SW 1271 (cell line): ENCODE measurements around the gene PIGW.

Source experiments
- DNase-seq, 2 experiments: peaks; one replicate each; lab custom pipeline; 2025; lab: John Stamatoyannopoulos, UW

The PIGW gene

DNA sequence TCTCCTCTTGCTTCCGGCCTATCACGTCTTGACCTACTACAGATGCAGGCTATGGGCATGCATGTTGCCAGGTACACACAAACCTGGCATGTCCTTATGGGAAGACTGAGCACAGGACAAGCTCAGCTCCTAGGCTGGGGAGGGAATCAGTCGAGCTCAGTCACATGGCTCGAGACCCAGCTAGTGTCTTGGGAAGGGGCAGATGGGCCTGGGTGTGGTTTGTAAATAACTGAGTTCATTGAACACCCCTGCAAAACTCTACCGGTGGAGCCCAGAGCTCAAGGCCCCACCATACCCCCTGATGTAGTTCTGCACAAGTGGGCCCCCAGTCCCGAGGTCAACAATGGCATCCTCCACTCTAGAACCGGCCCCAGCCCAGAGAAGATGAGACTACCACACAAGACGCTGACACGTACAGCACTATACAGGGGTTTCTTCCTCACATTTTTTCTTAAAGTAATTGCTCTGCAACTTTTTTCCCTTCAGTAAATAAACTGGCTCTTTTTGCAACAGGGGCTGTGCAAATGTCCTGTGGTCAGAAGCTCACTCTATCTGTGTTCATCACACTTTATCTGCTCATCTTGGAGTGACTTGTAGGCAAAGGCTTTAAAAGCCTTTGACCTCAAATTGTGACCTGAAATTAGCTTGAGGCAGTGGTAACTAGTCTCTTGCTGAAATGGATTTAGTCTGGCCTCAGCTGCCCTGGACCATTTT lies 25.4 kb upstream of the PIGW start:
- no peak for DNase-seq

GRCh38 chr17:36510636-36511035 lies 24.2 kb upstream of the PIGW start:
- no peak for DNase-seq

- DNase-seq, result no peak
Observed at GRCh38 chr17:36511216-36511615, 23.6 kb upstream of the PIGW start.

DNA sequence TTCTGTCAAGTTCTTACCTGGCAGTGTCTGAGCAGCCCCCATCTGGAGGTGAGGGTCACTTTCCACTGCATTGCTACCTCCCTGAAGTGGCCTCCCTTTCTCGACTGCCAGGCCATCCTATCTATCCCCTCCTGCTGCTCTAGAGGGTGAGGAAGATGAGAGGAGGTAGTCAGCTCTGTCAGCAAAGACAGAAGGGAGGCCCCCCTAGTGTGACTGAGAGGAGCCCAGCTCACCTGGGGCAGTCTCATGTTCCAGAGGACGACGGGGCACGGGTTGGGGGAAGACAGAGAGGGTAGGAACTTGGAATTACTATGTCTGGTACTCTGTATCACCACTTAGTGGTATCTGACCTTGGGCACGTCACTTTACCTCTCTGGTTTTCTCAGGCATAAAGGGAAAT lies 22.1 kb upstream of the PIGW start:
- no peak for DNase-seq

DNA sequence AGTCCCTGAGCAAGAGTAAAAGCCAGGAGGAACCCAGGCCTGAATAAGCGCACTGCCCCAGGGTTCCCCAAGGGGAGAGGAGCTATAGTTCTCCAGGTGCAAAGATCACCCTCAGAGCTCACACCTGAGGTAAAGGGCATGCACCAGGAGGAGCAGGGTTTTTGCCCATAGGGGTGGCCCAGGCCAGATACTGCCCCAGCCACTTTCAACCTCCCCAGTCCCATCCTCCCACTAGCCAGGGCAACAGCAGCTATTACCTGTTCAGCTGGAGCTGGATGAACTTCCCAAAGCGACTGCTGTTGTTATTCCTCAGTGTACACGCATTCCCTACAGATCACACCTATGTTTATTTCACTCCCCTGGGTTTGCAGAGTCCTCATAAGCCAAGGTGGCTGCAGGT lies 19.9 kb upstream of the PIGW start:
- DNase-seq, result no peak

- no peak for DNase-seq
Observed at GRCh38 chr17:36515837-36516236, 18.9 kb upstream of the PIGW start.

- DNase-seq, result no peak
Observed at GRCh38 chr17:36523113-36523512, 11.7 kb upstream of the PIGW start.

DNA sequence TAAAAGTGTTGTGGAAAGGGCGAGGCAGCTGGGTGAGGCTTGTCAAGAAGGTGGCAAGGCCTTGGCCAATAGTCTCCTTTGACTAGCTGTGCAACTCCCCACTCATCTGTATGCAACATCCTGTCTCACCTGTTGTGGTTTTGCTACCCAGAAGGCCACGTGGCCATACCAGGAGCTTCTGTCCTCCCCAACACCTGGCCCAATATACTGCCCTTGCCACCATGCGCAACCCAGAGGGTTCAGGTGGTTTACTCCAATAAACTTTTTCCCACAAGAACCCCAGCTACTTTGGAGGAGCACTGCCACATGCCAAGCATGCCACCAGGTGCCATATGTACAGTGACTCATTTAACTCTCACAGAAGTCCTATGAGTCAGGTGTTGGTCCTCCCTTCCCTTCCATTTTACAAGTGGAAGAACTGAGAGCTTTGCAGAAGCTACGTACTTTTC lies 10.3 kb upstream of the PIGW start:
- DNase-seq, result no peak

DNA sequence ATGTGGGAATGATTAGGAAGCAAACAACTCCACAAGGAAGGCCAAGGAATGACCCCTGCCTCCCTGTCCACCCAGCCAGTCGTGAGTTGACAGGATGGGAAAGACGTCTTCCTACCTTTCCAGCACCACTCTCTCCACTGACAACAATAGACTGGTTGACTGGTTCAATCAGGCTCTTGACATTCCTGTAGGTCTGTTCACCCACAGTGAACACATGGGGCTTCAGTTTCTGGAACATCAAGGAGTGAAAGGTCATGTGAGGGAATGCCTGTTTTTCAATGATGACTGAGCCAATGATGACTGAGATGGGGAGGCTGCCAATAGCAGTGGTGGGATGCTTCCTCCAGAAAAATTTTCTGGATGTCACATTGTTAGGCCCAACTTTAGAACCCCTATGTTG lies 9.7 kb upstream of the PIGW start:
- no peak for DNase-seq

GRCh38 chr17:36525888-36526287 lies 8.9 kb upstream of the PIGW start:
- no peak for DNase-seq

DNA sequence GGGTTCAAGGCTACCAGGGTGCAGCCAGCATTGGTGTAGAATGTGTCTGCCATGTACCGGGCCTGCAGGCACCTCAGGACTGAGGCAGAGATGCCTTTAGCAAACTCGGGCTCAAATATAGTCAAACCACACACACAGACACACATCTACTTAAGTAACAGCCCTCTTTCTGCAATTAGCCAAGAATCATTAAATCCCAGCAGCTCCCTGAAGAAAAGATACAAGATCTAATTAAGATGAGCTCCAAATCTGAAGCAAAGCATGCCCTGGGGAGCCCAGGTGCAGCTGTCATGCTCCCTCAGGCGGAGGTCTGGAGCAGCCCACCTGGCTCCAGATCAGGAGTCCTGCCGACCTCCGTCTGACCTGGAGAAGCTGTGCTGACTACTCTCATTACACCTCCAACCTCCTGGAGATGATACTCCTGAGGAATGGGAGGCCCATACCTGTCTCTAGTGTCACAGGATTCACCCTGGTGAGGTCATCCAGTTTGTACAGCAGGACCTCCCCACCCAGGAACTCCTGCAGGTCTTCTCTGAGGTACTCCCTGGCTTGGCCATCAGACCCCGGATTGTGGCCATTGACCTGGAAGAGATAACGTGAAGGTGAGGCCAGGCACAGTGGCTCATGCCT lies 7.1 kb upstream of the PIGW start:
- no peak for DNase-seq

DNA sequence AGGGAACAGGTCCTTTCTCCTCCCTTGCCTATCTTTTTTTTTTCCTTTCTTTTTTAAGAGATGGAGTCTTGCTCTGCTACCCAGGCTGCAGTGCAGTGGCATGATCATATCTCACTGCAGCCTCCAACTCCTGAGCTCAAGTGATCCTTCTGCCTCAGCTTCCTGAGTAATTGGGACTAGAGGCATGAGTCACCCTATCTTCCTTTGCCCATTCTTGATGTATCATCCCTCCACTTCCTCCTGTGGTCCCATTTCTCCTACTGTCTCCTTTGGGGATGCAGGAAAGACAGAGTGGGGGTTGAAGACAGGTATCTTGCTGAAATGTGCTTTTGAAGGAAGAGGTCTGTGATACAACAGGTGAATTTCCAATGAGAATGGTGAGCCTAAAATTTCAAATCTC lies 5.7 kb upstream of the PIGW start:
- peak in 1 of 2 experiments; percentile 29 for DNase-seq

- DNase-seq, result no peak
Observed at GRCh38 chr17:36532435-36532975, 2.3 kb upstream of the PIGW start.

DNA sequence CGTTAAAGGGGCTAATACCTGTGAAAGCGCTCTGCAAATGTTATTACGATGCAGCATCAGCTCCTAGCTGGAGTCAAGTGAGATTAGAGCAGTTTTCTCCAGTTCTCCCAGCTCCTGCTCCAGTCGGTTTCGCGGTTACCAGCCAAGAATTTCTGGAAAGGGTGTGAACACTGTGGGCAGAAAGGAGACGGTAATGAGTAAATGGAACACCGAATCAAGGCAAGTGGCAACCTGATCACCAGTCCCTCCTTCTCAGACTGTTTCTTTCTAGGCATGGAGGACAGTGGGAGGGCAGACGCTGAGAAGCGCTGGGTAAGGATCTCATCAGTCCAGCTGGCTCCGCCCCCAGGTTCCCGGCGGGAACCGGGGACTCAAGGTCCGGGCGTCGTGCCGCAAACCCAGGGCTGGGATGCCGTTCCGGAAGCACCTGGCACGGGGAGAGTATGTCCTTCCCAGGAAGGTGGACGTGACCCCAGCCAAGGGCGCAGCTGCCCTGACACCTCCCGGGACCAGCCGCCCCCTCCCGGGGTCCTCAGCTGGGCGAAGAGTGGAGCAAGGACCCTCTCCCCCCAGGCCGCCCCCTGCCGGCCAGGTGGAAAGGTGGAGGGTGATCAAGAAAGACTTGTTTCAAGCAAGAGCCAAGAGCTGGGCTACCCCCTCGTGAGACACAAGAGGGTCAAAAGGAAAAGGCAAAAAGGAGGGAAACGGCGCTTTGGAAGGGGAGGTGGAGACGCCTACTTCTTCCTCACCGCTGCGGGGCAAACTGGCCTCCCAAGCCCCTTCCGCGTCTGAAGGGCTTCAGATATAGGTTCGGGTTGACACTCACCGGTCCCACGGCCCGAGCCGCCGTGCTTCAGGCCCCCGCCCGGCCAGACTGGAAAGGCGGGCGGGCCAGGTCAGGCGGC lies 600 bp upstream of the PIGW start:
- DNase-seq, result peak; percentile 62 to 78

DNA sequence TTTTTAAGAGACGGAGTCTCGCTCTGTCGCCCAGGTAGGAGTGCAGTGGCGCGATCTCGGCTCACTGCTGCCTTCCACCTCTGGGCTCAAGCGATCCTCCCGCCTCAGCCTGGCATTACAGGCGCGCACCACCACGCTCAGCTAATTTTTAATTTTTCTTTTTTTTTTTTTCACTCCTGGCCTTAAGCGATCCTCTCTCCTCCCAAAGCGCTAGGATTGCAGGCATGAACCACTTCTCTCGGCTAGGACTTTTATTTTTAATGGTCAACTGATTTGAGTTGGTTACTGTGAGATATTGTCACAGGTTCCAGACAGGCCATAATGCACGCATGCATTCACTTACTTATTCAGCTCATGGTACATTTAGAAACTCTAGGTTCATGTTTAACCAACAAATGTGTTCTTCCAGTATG lies 888 bp downstream of the PIGW start:
- DNase-seq, result no peak

GRCh38 chr17:36540696-36541095 lies 5.9 kb downstream of the PIGW start:
- no peak for DNase-seq

DNA sequence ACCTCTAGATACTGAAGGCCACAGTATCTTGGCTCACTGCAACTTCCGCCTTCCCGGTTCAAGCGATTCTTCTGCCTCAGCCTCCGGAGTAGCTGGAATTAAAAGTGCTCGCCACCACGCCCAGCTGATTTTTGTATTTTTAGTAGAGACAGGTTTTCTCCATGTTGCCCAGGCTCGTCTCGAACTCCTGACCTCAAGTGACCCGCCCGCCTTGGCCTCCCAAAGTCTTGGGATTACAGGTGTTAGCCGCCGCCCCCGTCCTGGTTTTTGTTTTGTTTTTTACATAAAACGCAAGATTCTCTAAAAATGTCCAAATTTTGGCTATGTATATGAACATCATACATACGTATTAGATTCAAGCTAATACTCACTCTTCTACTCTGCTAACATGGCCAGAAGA lies 8.0 kb downstream of the PIGW start:
- no peak for DNase-seq

DNA sequence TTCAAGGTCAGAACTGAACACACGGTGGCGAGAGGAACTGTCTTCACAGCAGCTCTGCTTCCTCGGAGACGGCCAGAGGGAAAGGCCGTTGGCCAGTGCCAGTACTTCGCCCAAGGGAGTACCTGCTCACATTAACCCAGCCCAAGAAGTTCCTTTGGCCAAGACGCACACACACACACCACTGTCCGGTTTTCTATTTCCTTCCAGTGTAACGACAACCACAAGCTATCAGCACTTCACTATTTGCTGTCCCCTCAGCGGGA lies 9.2 kb downstream of the PIGW start:
- peak in 1 of 2 experiments; percentile 68 for DNase-seq

DNA sequence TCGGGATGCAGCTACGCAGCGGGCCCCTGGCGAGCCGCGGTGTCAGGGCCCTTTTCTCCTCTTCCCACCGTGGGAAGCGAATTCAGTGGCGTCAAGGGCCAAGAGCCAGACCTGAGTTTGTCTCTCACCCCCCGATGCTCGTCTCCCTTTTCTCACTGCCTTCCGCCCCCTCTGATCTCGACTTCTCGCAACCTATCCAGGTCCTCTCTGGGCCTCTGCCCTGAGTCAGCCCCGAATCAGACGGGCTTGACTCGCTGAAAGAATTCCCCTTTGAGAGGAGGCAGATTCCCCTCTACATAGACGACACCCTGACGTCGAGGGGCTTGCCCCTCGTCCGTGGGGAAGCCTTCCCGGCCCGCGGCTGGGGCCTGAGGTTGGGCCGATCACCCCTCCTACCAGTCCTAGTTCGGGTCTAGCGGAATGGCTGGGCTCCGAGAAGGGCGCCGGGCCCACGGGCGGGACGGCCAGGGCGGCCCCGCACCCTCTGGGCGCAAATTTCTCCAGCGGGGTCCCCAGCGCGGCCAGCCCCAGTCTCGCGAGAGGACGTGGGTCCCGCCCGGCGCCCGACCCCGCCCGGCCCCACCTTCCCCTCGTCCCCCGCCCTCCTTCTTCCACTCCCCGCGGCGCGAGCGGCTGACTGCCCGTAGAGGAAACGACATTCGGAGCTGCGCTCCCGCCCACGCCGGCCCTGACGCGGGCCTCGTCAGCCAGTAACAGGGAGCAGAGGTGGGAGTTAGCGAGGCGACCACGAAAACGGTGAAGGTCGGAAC lies 9.7 kb downstream of the PIGW start, which contains the start of gene GGNBP2:
Gene GGNBP2, plus strand, starts transcription at position 613 of the 770 bp plus-strand sequence. CDS start 806 bp downstream, outside the sequence.
- DNase-seq, result peak; percentile 68 to 79

DNA sequence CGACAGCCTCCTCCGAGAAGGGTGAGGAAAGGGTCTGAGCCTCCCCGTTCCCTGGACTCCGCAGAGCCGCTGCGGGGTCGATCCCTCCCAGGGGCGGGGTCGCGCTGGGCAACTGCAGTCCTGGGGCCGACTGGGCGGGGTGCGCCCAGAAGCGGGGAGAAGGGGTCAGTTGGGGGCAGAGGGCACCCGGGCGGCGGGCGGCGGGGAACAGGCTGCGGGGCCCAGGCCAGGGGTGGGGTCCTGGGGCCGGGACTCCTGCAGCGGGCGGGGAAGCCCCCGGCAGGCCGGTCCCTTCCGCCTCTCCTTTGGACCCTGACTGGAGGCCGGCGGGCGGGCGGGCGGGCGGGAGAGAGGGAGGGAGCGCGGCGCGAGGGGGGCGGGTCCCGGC lies 10.3 kb downstream of the PIGW start:
- DNase-seq, result peak; percentile 68 to 79

DNA sequence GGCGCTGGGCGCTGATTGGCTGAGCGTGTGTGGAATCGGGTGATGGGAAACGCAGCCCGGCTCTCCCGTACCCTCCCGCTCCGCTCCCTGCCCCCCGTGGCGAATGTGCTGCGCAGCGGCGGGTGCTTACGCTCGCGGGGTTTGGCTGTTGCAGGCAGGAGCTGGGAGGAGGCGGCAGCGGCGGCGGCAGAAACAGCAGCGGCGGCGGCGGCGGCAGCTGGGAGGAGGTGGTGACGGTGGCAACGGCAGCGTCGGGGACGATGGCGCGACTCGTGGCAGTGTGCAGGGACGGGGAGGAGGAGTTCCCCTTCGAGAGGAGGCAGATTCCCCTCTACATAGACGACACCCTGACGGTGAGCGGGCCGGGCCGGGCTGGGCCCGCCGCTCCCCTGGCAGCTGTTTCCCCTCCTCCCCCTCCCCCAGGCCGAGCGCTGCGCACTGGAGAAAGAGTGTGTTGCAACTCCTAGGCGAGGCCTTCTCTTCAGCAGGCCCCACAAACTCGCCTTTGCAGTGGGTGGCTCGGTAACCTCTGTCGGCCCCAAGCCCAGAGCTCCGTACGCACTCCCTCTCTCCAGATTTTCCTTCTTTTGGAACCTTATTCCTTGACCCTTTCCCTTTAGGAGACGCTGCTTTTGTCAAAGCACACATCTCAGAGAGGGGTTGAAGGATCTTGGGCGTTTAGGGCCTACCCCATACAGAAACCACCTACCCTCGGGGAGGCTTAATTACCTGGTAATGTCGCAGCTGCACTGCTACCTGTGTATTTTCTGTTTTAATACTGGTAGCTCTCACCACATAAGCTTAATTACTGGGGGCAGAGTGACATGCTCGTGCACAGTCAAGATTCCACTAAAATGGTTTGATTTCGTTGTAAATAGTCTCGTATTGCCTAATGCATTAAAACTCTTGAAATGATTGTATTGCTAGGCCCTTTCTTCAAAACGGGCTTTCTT lies 11.0 kb downstream of the PIGW start:
- peak; percentile 76 to 93 for DNase-seq
